PC-3 (cell line): Measurements from ENCODE around the gene RAB20. TPM values are rescaled to one million over a fixed set of nuclear protein-coding genes. Genes with fewer than 3 reads are reported as not detected.

Source experiments
- ATAC-seq: fragments of 200-7000 bp; cut with Tn5 transposase; 2 replicates; pipeline ENCODE4 v1.9.1; 2020; ENCODE audit warnings: mild to moderate bottlenecking, moderate library complexity
- BruUV-seq: library from RNA; stranded (reverse); fragments of 400-500 nt; replicated peaks from 2 replicates; lab custom pipeline; 2021; lab: Mats Ljungman, UMichigan
- CTCF ChIA-PET: fragments of 300-600 bp; sonication (Branson Sonifier 250); formaldehyde crosslinking; loops from one replicate; lab custom pipeline; 2022; ENCODE audit warnings: antibody characterized with exemption; lab: Charles Lee
- POLR2A ChIA-PET: fragments of 300-600 bp; sonication (Branson Sonifier 250); formaldehyde crosslinking; loops from one replicate; lab custom pipeline; 2022; ENCODE audit warnings: antibody characterized with exemption; ENCODE audit not compliant: unreplicated experiment; lab: Charles Lee
- DNase-seq: peaks from one replicate; pipeline ENCODE4 v3.0.0-alpha.2; 2015
- H2AFZ ChIP-seq: fragments of 300-600 bp; sonication (generic); 2 replicates; pipeline ENCODE4 v1.6.0; 2016; ENCODE audit warnings: antibody characterized with exemption, low read length
- H3F3A ChIP-seq: fragments of 300-600 bp; sonication (generic); one replicate; pipeline ENCODE4 v1.6.0; 2017; ENCODE audit warnings: antibody characterized with exemption, low read length, control low read depth, mild to moderate bottlenecking; ENCODE audit not compliant: unreplicated experiment
- H3K27ac ChIP-seq: fragments of 300-600 bp; sonication (generic); 2 replicates; pipeline ENCODE4 v1.5.1; 2016; ENCODE audit warnings: mild to moderate bottlenecking, low read length
- H3K27me3 ChIP-seq: fragments of 300-600 bp; sonication (generic); 2 replicates; pipeline ENCODE4 v1.6.1; 2016; ENCODE audit warnings: low read length, mixed read lengths
- H3K36me3 ChIP-seq: fragments of 300-600 bp; sonication (generic); 2 replicates; pipeline ENCODE4 v1.6.1; 2016; ENCODE audit warnings: low read depth, mixed run types, low read length, mixed read lengths
- H3K4me1 ChIP-seq: fragments of 300-600 bp; sonication (generic); 2 replicates; pipeline ENCODE4 v1.5.1; 2016; ENCODE audit warnings: low read length; ENCODE audit not compliant: insufficient read depth
- H3K4me2 ChIP-seq: fragments of 300-600 bp; sonication (generic); 2 replicates; pipeline ENCODE4 v1.6.0; 2016; ENCODE audit warnings: low read length
- H3K4me3 ChIP-seq: fragments of 300-600 bp; sonication (generic); 2 replicates; pipeline ENCODE4 v1.5.1; 2016; ENCODE audit warnings: mild to moderate bottlenecking, low read length, mixed read lengths
- H3K79me2 ChIP-seq: fragments of 300-600 bp; sonication (generic); 2 replicates; pipeline ENCODE4 v1.6.1; 2017; ENCODE audit warnings: low read length, mixed read lengths
- H3K9ac ChIP-seq: fragments of 300-600 bp; sonication (generic); 2 replicates; pipeline ENCODE4 v1.6.0; 2016; ENCODE audit warnings: mild to moderate bottlenecking, low read length
- H3K9me2 ChIP-seq: fragments of 300-600 bp; sonication (generic); replicated peaks from 2 replicates; pipeline ENCODE4 v1.6.1; 2016; ENCODE audit warnings: mixed run types, low read length, mixed read lengths
- H3K9me3 ChIP-seq: fragments of 300-600 bp; sonication (generic); 2 replicates; pipeline ENCODE4 v1.6.1; 2016; ENCODE audit warnings: low read length, mixed read lengths
- H4K20me1 ChIP-seq: fragments of 300-600 bp; sonication (generic); 2 replicates; pipeline ENCODE4 v1.6.1; 2016; ENCODE audit warnings: low read length, mixed read lengths
- EZH2 ChIP-seq: fragments of 300-600 bp; sonication (generic); IDR thresholded peaks from one replicate; pipeline ENCODE4 v1.6.1; 2017; ENCODE audit warnings: antibody characterized with exemption, mild to moderate bottlenecking, low read length; ENCODE audit not compliant: unreplicated experiment
- EZH2phosphoT487 ChIP-seq: fragments of 300-600 bp; sonication (generic); IDR thresholded peaks from 2 replicates; pipeline ENCODE4 v1.6.1; 2018; ENCODE audit warnings: mild to moderate bottlenecking, antibody characterized with exemption, low read length, borderline replicate concordance
- intact Hi-C: fragments of 100-400 bp; cut with micrococcal nuclease; formaldehyde crosslinking; loops from 2 replicates; pipeline ENCODE4 v1.9.0; 2023
- total RNA-seq: library from RNA; depleted of rRNA; stranded (reverse); fragments of >200 nt; gene quantifications from 2 replicates; pipeline ENCODE4 v1.2.3, GENCODE V29; 2014
- TF ChIP-seq, protein P1 (sequence below): fragments of 300-600 bp; sonication (generic); conservative IDR thresholded peaks from 2 replicates; pipeline ENCODE4 v1.5.1; 2017; ENCODE audit warnings: antibody characterized with exemption, low read depth, mild to moderate bottlenecking, low read length

The RAB20 gene
- total RNA-seq, 1 experiment from 2014 or later: 22.9 TPM

DNA sequence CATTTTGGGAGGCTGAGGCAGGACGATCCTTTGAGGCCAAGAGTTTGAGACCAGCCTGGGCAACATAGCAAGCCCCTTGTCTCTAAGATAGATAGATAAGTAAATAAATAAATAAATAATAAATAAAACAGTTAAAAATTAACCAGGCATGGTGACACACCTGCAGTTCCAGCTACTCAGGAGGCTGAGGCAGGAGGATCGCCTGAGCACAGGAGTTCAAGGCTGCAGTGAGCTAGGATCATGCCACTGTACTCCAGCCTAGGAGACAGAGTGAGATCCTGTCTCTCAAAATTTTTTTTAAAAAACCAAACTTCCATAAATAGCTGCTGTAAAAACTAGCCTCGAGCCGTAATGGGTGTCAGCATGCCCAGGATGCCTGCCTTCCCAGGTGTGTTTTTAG, 39.5 kb upstream of the RAB20 start:
- Histone ChIP-seq H3K36me3 (no peaks in the 10 kb centered on the region), H3K27me3 (no peaks in the 10 kb centered on the region), H3K79me2 (no peaks in the 10 kb centered on the region), H3K9ac (no peak overlapping the region), H3K9me2 (no peaks in the 10 kb centered on the region), H2AFZ (no peak overlapping the region), H3K4me1 (no peaks in the 10 kb centered on the region), H3K4me2 (no peak overlapping the region), H3F3A (no peaks in the 10 kb centered on the region), H3K27ac (no peak overlapping the region), H3K4me3 (no peak overlapping the region), H4K20me1 (no peaks in the 10 kb centered on the region), H3K9me3 (no peaks in the 10 kb centered on the region)
- CTCF ChIA-PET: interaction anchor here (0.7 kb wide), 1 partner anchor 47 kb away, joined by 6 read pairs; no protein-coding TSS in a partner anchor
- intact Hi-C loops: no loop called here
- no peak for TF ChIP-seq EZH2phosphoT487
- TF ChIP-seq, protein P1, sequence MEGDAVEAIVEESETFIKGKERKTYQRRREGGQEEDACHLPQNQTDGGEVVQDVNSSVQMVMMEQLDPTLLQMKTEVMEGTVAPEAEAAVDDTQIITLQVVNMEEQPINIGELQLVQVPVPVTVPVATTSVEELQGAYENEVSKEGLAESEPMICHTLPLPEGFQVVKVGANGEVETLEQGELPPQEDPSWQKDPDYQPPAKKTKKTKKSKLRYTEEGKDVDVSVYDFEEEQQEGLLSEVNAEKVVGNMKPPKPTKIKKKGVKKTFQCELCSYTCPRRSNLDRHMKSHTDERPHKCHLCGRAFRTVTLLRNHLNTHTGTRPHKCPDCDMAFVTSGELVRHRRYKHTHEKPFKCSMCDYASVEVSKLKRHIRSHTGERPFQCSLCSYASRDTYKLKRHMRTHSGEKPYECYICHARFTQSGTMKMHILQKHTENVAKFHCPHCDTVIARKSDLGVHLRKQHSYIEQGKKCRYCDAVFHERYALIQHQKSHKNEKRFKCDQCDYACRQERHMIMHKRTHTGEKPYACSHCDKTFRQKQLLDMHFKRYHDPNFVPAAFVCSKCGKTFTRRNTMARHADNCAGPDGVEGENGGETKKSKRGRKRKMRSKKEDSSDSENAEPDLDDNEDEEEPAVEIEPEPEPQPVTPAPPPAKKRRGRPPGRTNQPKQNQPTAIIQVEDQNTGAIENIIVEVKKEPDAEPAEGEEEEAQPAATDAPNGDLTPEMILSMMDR: no peak
- no peak for TF ChIP-seq EZH2
- BruUV-seq: no TSS peak
- POLR2A ChIA-PET: no interaction called here
- ATAC-seq (no peak), DNase-seq (no peak)

DNA sequence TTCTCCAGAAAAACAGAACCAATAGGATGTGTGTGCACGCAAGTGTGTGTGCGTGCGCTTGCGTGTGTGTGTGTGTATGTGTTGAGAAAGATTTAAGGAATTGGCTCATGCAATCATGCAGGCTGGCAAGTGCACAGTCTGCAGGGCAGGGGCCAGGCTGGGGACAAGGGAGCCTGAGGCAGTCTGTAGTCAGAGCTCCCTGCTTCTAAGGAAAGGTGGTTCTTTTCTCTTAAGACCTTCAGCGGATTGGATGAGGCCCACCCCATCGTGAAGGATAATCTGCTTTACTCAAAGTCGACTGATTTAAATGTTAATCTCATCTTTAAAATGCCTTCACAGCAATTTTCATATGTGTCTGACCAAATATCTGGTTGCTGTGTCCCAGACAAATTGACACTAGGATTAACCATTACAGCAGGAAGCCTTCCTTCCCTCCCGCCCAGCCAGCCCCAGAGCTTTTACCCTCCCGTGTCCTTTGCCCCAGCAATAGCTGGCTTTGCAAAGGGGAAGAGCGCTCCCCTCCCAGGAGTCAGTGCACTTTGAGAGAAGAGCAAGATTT, 38.8 kb upstream of the RAB20 start:
- ChIA-PET POLR2A (no interaction called here), CTCF (no interaction called here)
- Histone ChIP-seq H3K79me2 (no peaks in the 10 kb centered on the region), H3K4me3 (no peak overlapping the region), H3K4me2 (no peak overlapping the region), H3K9me3 (no peaks in the 10 kb centered on the region), H3K9me2 (no peaks in the 10 kb centered on the region), H3K4me1 (no peaks in the 10 kb centered on the region), H3K27ac (no peak overlapping the region), H3K27me3 (no peaks in the 10 kb centered on the region), H3K36me3 (no peaks in the 10 kb centered on the region), H3F3A (no peaks in the 10 kb centered on the region), H4K20me1 (no peaks in the 10 kb centered on the region), H2AFZ (no peak overlapping the region), H3K9ac (no peak overlapping the region)
- TF ChIP-seq EZH2phosphoT487 (no peak), EZH2 (no peak)
- TF ChIP-seq, protein P1: no peak
- ATAC-seq (no peak), DNase-seq (no peak)
- no TSS peak for BruUV-seq
- intact Hi-C loops: no loop called here

DNA sequence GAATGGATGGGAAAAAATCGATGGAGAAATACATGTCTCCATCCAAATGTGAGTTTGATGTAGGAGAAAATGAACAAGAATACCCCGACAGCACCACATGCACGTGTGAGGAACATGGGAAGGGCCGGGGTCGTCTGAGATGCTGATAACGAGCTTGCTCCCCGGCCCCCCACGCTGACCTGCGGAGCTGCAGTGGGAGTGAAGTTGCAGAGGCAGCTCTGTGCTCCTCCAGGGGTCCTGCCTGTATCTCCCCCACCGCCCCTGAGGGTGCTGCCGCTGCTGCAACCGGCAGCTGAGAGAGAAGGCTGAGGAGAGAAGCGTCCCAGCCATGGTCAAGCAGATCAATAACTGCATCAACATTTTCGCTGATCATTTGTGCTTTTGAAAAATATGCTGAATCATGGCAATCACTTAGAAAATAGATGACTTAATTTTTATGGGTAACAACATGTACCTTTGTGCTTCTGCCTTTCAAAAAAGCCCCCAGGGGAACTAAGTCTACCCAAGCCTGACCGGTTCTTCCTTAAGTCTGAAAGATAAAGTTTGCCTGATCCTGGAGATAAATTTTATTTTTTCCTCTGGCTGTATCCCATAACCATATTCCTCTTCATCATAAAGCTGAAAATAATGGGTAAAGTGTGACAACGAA, 35.6 kb upstream of the RAB20 start:
- Histone ChIP-seq H3F3A (no peaks in the 10 kb centered on the region), H3K9ac (no peak overlapping the region), H3K36me3 (no peaks in the 10 kb centered on the region), H4K20me1 (no peaks in the 10 kb centered on the region), H3K27me3 (no peaks in the 10 kb centered on the region), H3K9me2 (no peaks in the 10 kb centered on the region), H3K4me3 (no peak overlapping the region), H2AFZ (no peak overlapping the region), H3K4me1 (no peaks in the 10 kb centered on the region), H3K79me2 (no peaks in the 10 kb centered on the region), H3K4me2 (no peak overlapping the region), H3K27ac (no peak overlapping the region), H3K9me3 (no peaks in the 10 kb centered on the region)
- no TSS peak for BruUV-seq
- intact Hi-C loops: no loop called here
- DNase-seq (no peak), ATAC-seq (no peak)
- CTCF ChIA-PET: no interaction called here
- POLR2A ChIA-PET: no interaction called here
- no peak for TF ChIP-seq EZH2phosphoT487
- TF ChIP-seq, protein P1: no peak
- no peak for TF ChIP-seq EZH2
